Measurements from ENCODE around the gene HESX1. TPM values are rescaled to one million over a fixed set of nuclear protein-coding genes. Genes with fewer than 3 reads are reported as not detected.

Gene HESX1
- total and polyA plus RNA-seq, 2 of the 13 experiments (the other 11 are each of a cell fraction or from before 2014, with no cell fraction given), result 0.57 to 0.75 TPM

- no peak overlapping the region for H3K9ac ChIP-seq (ENCODE audit: insufficient read depth, low read depth, low read length)
- ChIA-PET CTCF (ENCODE audit: low intra/inter-chr PET ratio, low total read pairs) (no interaction called here), POLR2A (no interaction called here)
- H3K27me3 ChIP-seq (ENCODE audit: control insufficient read depth in 1 of 2, insufficient read depth in 2 of 2, low read length in 2 of 2), result peaks cover 0 to 7% of the 10 kb centered on the region in 2 experiments; a peak in 1 of 5 replicates
- H3K79me2 ChIP-seq (ENCODE audit: insufficient read depth, low read length), result no peaks in the 10 kb centered on the region
- H2AFZ ChIP-seq (ENCODE audit: low read length), result no peak overlapping the region
- WGBS (ENCODE audit: low lambda C conversion rate), result 6% methylated on average over 2 of the region's 2 CpGs
- ATAC-seq (no peak), DNase-seq (ENCODE audit: low spot score) (no peak), FAIRE-seq (no peak)
- in situ Hi-C loops (cut with HindIII; ENCODE audit: extremely low pct_ligation_motif_present, low pct_unique_long_range_greater_than_20kb) (no loop called here), intact Hi-C loops (cut with micrococcal nuclease; ENCODE audit: unreplicated experiment) (no loop called here)
- BruUV-seq (replicated peaks), result no TSS peak
- H3K4me2 ChIP-seq (ENCODE audit: low read depth, low read length), result no peak overlapping the region
- H3K36me3 ChIP-seq (replicated peaks in 1 of 2; ENCODE audit: control insufficient read depth in 1 of 2, insufficient read depth in 2 of 2, low read length in 2 of 2), result no peaks in the 10 kb centered on the region
- no peaks in the 10 kb centered on the region for H3K9me3 ChIP-seq (ENCODE audit: low read length)
- H3K27ac ChIP-seq (ENCODE audit: extremely low read length, insufficient read depth, low read length), result no peak overlapping the region
- no peaks in the 10 kb centered on the region for H4K20me1 ChIP-seq (ENCODE audit: insufficient read depth, low read length)
- H3K4me3 ChIP-seq (replicated peaks in 1 of 3; ENCODE audit: insufficient read depth in 1 of 3, low read depth in 2 of 3, low read length in 3 of 3), result no peak overlapping the region
- peaks cover 17% of the 10 kb centered on the region for H3K4me1 ChIP-seq (ENCODE audit: insufficient read depth, low read length)
- no peak for TF ChIP-seq MAZ (IDR thresholded peaks at IDR 0.05; ENCODE audit: borderline replicate concordance, low read depth, low read length)
- no peak for TF ChIP-seq MAZ (CRISPR knock-in tag; IDR thresholded peaks at IDR 0.05; ENCODE audit: low read depth)
- no peak for TF ChIP-seq RARG (CRISPR knock-in tag; IDR thresholded peaks at IDR 0.05; ENCODE audit: low read depth)
- TF ChIP-seq KAT8 (CRISPR knock-in tag; IDR thresholded peaks at IDR 0.05), result no peak
- TF ChIP-seq, protein P1, sequence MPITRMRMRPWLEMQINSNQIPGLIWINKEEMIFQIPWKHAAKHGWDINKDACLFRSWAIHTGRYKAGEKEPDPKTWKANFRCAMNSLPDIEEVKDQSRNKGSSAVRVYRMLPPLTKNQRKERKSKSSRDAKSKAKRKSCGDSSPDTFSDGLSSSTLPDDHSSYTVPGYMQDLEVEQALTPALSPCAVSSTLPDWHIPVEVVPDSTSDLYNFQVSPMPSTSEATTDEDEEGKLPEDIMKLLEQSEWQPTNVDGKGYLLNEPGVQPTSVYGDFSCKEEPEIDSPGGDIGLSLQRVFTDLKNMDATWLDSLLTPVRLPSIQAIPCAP (CRISPR knock-in tag; IDR thresholded peaks at IDR 0.05; ENCODE audit: low read depth), result no peak
- TF ChIP-seq, protein P2, sequence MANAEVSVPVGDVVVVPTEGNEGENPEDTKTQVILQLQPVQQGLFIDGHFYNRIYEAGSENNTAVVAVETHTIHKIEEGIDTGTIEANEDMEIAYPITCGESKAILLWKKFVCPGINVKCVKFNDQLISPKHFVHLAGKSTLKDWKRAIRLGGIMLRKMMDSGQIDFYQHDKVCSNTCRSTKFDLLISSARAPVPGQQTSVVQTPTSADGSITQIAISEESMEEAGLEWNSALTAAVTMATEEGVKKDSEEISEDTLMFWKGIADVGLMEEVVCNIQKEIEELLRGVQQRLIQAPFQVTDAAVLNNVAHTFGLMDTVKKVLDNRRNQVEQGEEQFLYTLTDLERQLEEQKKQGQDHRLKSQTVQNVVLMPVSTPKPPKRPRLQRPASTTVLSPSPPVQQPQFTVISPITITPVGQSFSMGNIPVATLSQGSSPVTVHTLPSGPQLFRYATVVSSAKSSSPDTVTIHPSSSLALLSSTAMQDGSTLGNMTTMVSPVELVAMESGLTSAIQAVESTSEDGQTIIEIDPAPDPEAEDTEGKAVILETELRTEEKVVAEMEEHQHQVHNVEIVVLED (CRISPR knock-in tag; IDR thresholded peaks at IDR 0.05; ENCODE audit: borderline replicate concordance), result no peak
- no peak for TF ChIP-seq KLF9 (CRISPR knock-in tag; IDR thresholded peaks at IDR 0.05; ENCODE audit: low read depth)
- no peak for TF ChIP-seq ZNF280B (CRISPR knock-in tag; IDR thresholded peaks at IDR 0.05; ENCODE audit: borderline replicate concordance)
- no peak for TF ChIP-seq POLR2AphosphoS5 (IDR thresholded peaks at IDR 0.05; ENCODE audit: low read depth, low read length)
- no peak for TF ChIP-seq ZNF446 (CRISPR knock-in tag; IDR thresholded peaks at IDR 0.05)
- no peak for TF ChIP-seq ZNF142 (CRISPR knock-in tag; IDR thresholded peaks at IDR 0.05)
- no peak for TF ChIP-seq TFAP4 (IDR thresholded peaks at IDR 0.05; ENCODE audit: borderline replicate concordance, low read depth)
- no peak for TF ChIP-seq ZMAT3 (CRISPR knock-in tag; conservative IDR thresholded peaks at IDR 0.05)
- no peak for TF ChIP-seq MED13 (CRISPR knock-in tag; IDR thresholded peaks at IDR 0.05)
- no peak for TF ChIP-seq RNF2 (conservative IDR thresholded peaks at IDR 0.05; ENCODE audit: low read depth)
These were observed 26.1 kb downstream of the HESX1 start for GRCh38 chr3:57173687-57174086.
